Measurements from ENCODE around the gene CALML3. TPM values are rescaled to one million over a fixed set of nuclear protein-coding genes. Genes with fewer than 3 reads are reported as not detected.

CALML3 gene
- total and polyA plus RNA-seq, 2 donors (not counting 1 experiment from before 2014, with no cell fraction given), result not detected

GRCh38 chr10:5543623-5544022 is 18.9 kb downstream of the CALML3 start:
- CTCF ChIA-PET, result no interaction called here

GRCh38 chr10:5544216-5544805 is 19.6 kb downstream of the CALML3 start:
- no peak for DNase-seq
- H3K9ac ChIP-seq (ENCODE audit: low read length), result no peak overlapping the region

More at GRCh38 chr10:5543623-5544022, 18.9 kb downstream of the CALML3 start:
- ATAC-seq (ENCODE audit: low read depth), result no peak
- Mint-ChIP-seq H3K27me3 (no peaks in the 10 kb centered on the region), H3K4me1 (peaks cover 3% of the 10 kb centered on the region), H3K9me3 (ENCODE audit: insufficient read depth) (peaks cover 3% of the 10 kb centered on the region), H3K27ac (no peak overlapping the region), H3K4me3 (no peak overlapping the region)
- no peak overlapping the region for H2AFZ ChIP-seq (ENCODE audit: insufficient read depth, low read depth, low read length, poor library complexity, severe bottlenecking)
- H3K4me1 ChIP-seq (ENCODE audit: control insufficient read depth in 2 of 2, insufficient read depth in 2 of 2, low read length in 2 of 2), result peaks cover 0 to 7% of the 10 kb centered on the region in 2 donors
- WGBS (ENCODE audit: insufficient coverage), result no CpG with 5 or more reads among the region's 1 CpG
- no peak overlapping the region for H3K27ac ChIP-seq (ENCODE audit: low read length in 2 of 2)
- intact Hi-C loops (cut with micrococcal nuclease), result no loop called here
- no peak overlapping the region for H3K4me2 ChIP-seq (replicated peaks; ENCODE audit: low read depth, low read length, poor library complexity, severe bottlenecking)
- H3K9me3 ChIP-seq (ENCODE audit: control extremely low read depth in 1 of 3, control insufficient read depth in 2 of 3, insufficient read depth in 1 of 3, low read length in 2 of 3), result peaks cover 3 to 7% (median 3%) of the 10 kb centered on the region in 3 donors
- TF ChIP-seq CTCF (IDR thresholded peaks at IDR 0.05) (no peak), EZH2 (IDR thresholded peaks at IDR 0.05; ENCODE audit: borderline replicate concordance, insufficient read depth, low read depth, low read length, poor library complexity, severe bottlenecking) (no peak)
- no peaks in the 10 kb centered on the region for H3K79me2 ChIP-seq (ENCODE audit: control insufficient read depth, insufficient read depth, low read length)
- H3K36me3 ChIP-seq (replicated peaks in 1 of 2; ENCODE audit: control extremely low read depth in 1 of 2, control insufficient read depth in 1 of 2, extremely low read depth in 1 of 2, insufficient read depth in 2 of 2, low read length in 1 of 2), result no peaks in the 10 kb centered on the region
- no peaks in the 10 kb centered on the region for H4K20me1 ChIP-seq (ENCODE audit: control insufficient read depth, insufficient read depth, low read length, poor library complexity, severe bottlenecking)
- POLR2A ChIA-PET, result no interaction called here
- no peak for DNase-seq
- no peak overlapping the region for H3K9ac ChIP-seq (ENCODE audit: low read length)
- no peak overlapping the region for H3K4me3 ChIP-seq (ENCODE audit: control extremely low read depth in 1 of 5, extremely low read depth in 1 of 5, insufficient read depth in 1 of 5, low read depth in 2 of 5, low read length in 4 of 5)
- no peaks in the 10 kb centered on the region for H3K27me3 ChIP-seq (replicated peaks in 1 of 4; ENCODE audit: control extremely low read depth in 1 of 4, control insufficient read depth in 3 of 4, insufficient read depth in 4 of 4, low read length in 3 of 4)

More at GRCh38 chr10:5544216-5544805, 19.6 kb downstream of the CALML3 start:
- no peak overlapping the region for H3K27ac Mint-ChIP-seq
- H3K9me3 Mint-ChIP-seq (ENCODE audit: insufficient read depth), result peaks cover 3% of the 10 kb centered on the region
- Histone ChIP-seq H3K4me3 (ENCODE audit: control extremely low read depth in 1 of 5, extremely low read depth in 1 of 5, insufficient read depth in 1 of 5, low read depth in 2 of 5, low read length in 4 of 5) (no peak overlapping the region), H3K27me3 (replicated peaks in 1 of 4; ENCODE audit: control extremely low read depth in 1 of 4, control insufficient read depth in 3 of 4, insufficient read depth in 4 of 4, low read length in 3 of 4) (no peaks in the 10 kb centered on the region), H3K4me2 (replicated peaks; ENCODE audit: low read depth, low read length, poor library complexity, severe bottlenecking) (no peak overlapping the region), H3K9me3 (ENCODE audit: control extremely low read depth in 1 of 3, control insufficient read depth in 2 of 3, insufficient read depth in 1 of 3, low read length in 2 of 3) (peaks cover 3 to 7% (median 3%) of the 10 kb centered on the region in 3 donors), H3K36me3 (replicated peaks in 1 of 2; ENCODE audit: control extremely low read depth in 1 of 2, control insufficient read depth in 1 of 2, extremely low read depth in 1 of 2, insufficient read depth in 2 of 2, low read length in 1 of 2) (no peaks in the 10 kb centered on the region), H3K27ac (ENCODE audit: low read length in 2 of 2) (no peak overlapping the region), H4K20me1 (ENCODE audit: control insufficient read depth, insufficient read depth, low read length, poor library complexity, severe bottlenecking) (no peaks in the 10 kb centered on the region), H2AFZ (ENCODE audit: insufficient read depth, low read depth, low read length, poor library complexity, severe bottlenecking) (no peak overlapping the region), H3K4me1 (ENCODE audit: control insufficient read depth in 2 of 2, insufficient read depth in 2 of 2, low read length in 2 of 2) (peaks cover 0 to 7% of the 10 kb centered on the region in 2 donors), H3K79me2 (ENCODE audit: control insufficient read depth, insufficient read depth, low read length) (no peaks in the 10 kb centered on the region)
- H3K4me3 Mint-ChIP-seq, result no peak overlapping the region
- H3K4me1 Mint-ChIP-seq, result peaks cover 2% of the 10 kb centered on the region
- POLR2A ChIA-PET, result no interaction called here
- ATAC-seq (ENCODE audit: low read depth), result no peak
- WGBS (ENCODE audit: insufficient coverage), result 92% methylated on average over 5 of the region's 6 CpGs
- H3K27me3 Mint-ChIP-seq, result no peaks in the 10 kb centered on the region
- TF ChIP-seq EZH2 (IDR thresholded peaks at IDR 0.05; ENCODE audit: borderline replicate concordance, insufficient read depth, low read depth, low read length, poor library complexity, severe bottlenecking) (no peak), CTCF (IDR thresholded peaks at IDR 0.05) (no peak)
- intact Hi-C loops (cut with micrococcal nuclease), result no loop called here
- CTCF ChIA-PET, result no interaction called here

All from B cell (primary cell).